Hepatic stellate cell (primary cell): ENCODE measurements around the gene SLC25A44.
"Not testable (repeated sequence)": the region's sequence is repeated elsewhere in the genome, so short reads cannot be mapped to it uniquely, and the experiment has no call there.

Source experiments
- DNase-seq: peaks from one replicate; pipeline ENCODE4 v3.0.0; 2011; ENCODE audit warnings: low spot score

Gene SLC25A44

DNA sequence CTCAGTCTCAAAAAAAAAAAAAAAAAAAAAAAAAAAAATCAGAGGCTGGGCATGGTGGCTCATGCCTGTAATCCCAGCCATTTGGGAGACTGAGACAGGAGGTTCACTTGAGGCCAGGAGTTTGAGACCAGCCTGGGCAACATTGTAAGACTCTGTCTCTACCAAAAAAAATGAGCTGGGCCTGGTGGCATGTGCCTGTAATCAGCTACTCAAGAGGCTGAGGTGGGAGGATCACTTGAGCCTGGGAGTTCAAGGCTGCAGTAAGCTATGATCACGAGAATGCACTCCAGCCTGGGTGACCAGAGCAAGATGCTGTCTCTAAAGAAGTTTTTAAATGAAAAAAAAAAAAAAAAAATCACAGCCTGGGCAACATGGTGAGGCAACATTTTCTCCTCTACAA is 30.2 kb upstream of the SLC25A44 start:
- no peak for DNase-seq

DNA sequence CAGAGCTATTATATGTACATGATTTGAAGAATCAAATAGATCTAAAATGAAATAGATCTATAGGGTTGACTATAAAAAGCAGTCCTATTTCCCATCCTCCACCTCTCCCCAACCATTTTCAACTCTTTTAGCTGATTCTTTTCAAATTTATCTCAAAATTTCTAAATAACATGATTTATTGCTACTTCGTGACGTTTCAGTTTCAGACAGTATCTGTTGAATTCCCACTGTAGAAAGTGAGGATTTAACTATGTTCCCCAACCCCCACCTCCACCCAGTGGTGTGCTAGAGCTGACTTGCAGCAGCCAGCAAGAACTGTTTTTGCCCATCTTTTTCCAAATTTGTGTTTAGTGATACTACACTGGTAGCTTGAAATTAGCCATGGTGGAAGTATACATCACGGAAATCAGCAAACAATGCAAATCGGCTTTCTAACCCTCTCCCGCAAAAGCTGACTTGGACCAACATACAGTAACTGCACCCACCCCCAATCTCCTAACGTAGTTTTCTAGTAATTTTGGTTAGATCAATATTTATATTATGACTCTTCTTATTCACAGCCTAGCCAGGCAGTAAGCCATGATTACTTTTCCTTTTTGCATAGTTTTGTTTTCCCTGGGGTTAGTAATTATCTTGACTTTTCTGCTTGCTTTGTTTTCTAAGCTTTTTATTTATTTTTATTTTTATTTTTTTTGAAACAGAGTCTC is 29.6 kb upstream of the SLC25A44 start:
- DNase-seq: no peak

DNA sequence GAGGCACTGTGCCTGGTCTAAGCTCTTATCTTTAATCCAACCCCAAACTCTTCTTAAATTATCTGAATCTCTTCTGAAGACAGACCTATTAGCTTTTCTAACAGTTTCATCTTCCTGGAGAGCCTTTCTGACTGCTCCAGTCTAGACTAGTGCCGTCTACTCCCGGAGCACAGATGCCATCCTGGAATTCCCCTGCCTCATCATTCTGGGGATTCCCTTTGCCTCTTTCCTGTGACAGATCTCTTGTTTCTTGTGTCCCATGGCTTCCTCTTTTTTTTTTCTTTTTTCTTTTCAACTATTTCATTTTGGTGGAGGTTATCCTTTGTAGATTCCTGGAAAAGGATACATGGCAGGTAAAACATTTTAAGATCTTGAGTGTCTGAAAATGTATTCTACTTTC is 28.8 kb upstream of the SLC25A44 start:
- no peak for DNase-seq

DNA sequence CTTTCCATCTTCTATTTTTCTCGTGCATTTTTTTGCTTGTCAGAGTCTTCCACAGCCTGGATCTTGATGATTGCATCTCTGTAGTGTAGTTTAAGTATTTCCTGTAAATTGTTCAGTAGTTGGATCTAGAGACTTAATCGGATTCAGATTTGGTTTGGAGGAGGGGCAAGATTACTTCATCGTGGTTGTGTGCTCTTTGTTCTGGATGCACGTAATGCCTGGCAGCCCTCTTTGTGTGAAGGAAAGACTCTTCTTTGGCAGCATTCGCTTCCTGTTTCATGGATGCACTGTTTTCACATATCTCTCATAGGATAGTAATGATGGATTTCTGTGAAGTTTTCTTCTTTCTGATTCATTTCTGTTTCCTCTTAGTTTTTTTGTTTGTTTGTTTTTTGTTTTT is 26.4 kb upstream of the SLC25A44 start:
- DNase-seq: no peak

DNA sequence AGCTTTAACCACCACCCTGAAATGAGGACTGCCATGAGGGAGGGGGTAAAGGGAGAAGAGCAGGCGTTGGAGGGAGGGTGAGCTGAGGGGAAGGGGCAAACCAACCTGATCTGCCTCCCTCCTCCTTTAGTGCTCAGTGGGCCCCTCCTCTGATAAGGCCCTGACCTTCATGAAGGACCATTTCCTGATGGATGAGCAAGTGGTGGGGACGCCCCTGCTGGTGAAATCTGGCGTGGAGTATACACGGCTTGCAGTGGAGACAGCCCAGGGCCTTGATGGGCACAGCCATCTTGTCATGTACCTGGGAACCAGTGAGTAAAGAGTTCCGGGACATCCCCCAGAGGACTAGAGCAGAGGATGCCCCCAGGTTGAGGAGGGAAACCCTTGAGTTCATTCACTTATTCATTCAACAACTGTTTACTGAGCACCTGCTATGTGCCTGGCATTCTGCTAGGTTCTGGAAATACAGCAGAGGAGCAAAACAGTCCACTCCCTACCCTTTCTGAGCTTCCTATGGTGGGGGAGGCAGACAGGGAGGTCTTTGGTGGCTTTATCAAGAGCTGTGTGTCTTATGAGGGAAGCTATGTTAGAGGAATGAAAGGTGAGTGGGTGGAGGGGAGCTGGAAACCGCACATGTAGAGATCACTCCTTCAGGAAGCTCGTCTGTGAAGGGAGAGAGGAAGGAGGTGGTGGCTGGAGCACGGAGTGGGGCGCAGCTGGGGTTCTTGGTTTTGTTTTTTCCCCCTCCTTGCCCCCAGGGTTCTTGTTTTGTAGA is 21.0 kb upstream of the SLC25A44 start:
- DNase-seq: no peak

DNA sequence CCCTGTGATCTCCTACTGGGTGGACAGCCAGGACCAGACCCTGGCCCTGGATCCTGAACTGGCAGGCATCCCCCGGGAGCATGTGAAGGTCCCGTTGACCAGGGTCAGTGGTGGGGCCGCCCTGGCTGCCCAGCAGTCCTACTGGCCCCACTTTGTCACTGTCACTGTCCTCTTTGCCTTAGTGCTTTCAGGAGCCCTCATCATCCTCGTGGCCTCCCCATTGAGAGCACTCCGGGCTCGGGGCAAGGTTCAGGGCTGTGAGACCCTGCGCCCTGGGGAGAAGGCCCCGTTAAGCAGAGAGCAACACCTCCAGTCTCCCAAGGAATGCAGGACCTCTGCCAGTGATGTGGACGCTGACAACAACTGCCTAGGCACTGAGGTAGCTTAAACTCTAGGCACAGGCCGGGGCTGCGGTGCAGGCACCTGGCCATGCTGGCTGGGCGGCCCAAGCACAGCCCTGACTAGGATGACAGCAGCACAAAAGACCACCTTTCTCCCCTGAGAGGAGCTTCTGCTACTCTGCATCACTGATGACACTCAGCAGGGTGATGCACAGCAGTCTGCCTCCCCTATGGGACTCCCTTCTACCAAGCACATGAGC is 17.2 kb upstream of the SLC25A44 start:
- no peak for DNase-seq

DNA sequence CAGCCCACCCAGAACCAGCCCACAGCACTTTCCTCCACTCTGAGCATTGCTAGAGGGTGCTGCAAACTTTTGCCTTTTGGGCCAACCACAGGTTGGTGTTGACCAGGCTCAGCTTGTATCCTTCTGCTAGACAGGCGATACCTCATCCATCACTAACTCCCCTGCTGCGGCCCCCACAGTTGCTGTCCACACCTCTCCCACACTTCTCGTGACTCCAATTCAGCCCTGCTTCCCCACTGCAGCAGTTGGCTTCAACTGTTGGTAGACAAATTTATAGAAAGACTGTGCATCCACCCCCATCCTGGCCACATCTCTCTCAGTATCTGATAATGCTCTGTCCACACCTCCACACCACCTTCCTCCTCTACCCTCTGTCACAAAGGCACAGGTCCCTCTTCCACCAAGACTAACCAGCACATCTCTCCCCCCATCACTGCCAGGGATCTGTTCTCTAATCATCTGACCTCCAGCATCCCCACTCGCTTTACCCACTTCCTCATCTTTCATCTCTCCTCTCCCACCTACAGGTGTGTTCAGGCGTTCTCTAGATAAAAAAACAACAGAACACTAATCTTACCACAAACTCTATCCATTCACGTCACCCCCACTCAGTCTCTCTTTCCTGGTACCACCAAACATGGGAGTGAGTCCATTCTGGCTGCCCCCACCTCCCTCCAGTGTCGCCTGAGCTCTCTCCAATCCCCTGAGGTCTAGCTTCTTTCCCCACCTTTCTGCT is 15.8 kb upstream of the SLC25A44 start:
- no peak for DNase-seq

DNA sequence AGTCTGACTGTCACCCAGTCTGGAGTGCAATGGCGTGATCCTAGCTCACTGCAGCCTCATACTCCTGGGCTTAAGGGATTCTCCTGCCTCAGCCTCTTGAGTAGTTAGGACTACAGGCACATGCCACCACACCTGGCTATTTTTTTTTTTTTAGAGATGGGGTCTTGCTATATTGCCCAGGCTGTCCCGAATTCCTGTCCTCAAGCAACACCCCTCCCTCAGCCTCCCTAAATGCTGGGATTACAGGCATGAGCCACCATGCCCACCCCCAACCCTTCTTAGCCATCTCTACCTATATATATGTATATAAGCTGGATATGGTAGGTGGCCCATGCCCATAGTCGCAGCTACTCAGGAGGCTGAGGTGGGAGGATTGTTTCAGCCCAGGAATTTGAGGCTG is 13.4 kb upstream of the SLC25A44 start:
- DNase-seq: no peak

DNA sequence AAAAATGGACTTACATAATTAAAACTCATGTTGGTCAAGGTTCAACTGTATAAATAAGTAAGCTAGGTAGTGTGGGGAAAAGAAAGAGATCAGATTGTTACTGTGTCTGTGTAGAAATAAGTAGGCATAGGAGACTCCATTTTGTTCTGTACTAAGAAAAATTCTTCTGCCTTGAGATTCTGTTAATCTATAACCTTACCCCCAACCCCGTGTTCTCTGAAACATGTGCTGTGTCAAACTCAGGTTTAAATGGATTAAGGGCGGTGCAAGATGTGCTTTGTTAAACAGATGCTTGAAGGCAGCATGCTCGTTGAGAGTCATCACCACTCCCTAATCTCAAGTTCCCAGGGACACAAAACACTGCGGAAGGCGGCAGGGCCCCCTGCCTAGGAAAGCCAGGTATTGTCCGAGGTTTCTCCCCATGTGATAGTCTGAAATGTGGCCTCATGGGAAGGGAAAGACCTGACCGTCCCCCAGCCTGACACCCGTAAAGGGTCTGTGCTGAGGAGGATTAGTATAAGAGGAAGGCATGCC is 12.4 kb upstream of the SLC25A44 start:
- DNase-seq: not testable (repeated sequence)

DNA sequence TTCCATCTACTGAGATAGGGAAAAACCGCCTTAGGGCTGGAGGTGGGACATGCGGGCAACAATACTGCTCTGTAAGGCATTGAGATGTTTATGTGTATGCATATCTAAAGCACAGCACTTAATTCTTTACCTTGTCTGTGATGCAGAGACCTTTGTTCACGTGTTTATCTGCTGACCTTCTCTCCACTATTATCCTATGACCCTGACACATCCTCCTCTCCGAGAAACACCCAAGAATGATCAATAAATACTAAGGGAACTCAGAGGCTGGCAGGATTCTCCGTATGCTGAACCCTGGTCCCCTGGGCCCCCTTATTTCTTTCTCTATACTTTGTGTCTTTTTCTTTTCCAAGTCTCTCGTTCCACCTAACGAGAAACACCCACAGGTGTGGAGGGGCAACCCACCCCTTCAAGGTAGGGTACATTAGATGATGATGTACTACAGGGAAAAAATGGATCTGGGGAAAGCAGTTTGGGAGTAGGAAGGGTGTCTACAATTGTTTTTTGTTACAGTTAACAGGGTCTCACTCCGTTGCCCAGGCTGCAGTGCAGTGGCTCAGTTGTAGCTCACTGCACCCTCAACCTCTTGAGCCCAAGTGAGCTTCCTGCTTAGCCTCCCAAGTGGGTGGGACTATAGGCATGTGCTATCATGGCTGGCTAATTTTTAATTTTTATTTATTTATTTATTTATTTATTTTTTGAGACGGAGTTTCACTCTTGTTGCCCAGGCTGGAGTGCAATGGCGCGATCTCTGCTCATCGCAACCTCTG is 11.7 kb upstream of the SLC25A44 start:
- not testable (repeated sequence) for DNase-seq

DNA sequence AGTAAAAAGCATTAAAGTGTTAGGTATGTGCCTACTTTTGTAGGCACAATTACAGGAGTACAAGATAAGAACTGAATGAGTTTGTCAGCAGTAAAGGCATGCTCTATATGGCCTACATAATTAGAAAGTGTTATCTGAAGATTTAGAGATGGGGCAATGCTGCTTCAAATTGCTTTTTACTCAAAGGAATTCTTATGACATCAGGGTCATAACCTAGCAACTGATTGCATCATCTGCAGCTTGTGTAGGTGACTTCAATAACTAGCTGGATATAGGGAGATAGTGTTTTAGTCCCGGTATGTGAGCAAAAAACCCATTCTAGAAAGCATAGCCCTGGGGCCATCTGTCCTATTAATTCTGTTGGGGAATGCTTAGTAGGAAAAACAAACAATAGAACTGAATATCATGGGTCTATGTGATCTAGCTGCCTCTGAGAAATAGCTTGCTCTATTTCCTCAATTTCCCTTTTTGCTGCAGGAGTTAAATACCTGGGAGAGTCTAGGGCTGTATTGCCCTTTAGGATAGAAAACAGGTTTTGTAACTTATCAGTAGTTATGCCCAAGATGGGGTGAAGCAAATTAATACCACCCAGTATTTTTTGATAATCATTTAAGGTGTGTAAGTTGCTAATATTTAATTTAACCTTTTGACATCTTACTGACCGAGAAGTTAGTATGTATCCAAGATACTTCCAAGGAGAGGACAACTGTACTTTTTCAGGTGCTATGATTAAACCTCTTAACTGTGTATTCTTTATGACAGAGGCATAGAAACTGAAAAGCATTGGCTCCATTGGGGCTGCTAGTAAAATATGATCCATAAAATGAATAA is 7.3 kb upstream of the SLC25A44 start:
- DNase-seq: not testable (repeated sequence)

DNA sequence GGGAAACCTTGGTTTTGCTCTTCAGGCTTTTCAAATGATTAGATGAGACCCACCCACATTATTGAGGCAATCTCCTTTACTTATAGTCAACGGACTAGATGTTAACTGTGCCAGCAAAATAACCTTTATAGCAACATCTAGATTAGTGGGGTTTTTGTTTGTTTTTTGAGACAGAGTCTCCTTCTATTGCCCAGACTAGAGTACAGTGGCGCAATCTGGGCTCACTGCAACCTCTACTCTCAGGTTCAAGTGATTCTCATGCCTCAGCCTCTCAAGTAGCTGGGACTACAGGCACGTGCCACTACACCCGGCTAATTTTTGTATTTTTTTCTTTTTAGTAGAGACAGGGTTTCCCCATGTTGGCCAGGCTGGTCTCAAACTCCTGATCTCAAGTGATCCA is 3.6 kb upstream of the SLC25A44 start:
- not testable (repeated sequence) for DNase-seq

DNA sequence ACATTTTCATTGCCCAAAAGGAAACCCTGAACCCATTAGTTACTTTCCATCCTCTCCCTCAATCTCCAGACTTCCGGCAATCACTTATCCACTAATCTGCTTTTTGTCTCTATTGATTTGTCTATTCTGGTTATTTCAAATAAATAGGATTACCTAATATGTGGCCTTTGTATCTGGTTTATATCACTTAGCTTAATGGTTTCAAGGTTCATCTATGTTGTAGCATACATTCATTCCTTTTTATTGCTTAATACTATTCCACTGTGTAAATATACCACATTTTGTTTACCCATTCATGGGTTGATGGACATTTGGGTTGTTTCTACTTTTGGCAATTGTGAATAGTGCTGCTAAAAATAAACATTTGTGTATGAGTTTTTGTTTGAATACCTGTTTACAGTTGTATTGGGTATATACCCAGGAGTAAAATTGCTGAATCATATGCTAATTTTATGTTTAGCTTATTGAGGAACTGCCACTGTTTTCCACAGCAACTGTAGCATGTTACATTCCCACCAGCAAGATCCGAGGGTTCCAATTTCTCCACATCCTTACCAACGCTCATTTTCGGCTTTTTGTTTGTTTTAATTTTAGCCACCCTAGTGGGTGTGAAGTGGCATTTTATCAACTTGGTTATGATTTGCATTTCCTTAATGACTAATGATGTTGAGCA is 2.5 kb upstream of the SLC25A44 start:
- no peak for DNase-seq

DNA sequence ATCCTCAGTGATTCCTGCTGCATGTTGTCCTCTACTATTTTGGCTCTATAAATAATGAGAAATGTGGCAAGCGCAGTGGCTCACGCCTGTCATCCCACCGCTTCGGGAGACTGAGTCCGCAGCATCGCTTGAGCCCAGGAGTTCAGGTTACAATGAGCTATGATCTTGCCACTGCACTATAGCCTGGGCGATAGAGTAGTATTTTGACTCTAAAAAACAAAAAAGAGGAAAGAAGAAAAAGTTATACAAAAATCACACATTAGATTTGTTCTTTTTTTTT is 756 bp upstream of the SLC25A44 start:
- DNase-seq: no peak

DNA sequence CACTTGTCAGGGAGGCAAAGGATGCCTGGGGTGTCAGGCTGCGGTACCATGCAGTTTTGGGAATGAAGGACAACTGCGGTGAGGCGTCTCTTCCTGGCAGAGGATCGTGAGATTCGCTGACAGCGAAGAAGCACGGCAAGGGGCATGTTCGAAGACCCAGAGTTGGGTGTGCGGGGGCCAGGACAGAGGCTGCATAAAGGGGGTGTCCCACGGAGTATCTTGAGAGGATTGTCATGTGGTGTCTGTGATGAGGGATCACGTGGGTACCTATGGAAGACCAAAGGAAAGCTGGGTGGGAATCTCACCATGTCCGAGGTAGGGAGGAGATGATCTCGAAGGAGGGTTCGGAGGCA is 372 bp downstream of the SLC25A44 start:
- DNase-seq: no peak

DNA sequence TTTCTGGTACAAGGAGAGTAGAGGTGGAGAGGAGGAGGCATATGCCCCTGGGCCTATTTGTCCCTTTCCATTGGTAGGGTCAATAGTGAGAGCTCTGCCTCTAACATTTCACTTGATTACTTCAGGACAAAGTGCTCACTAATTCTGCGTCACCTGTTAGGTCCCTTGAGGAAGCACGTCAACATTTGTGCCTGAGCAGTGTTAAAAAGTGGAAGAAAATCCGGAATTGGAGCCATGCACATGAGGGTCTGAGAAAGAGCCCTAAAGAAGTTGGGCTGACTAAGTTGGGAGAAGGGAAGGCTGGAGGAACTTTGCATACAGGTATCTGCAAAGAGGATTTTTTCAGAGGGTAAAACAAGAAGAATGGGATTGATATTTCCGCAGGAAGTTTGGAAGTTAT is 1.9 kb downstream of the SLC25A44 start:
- DNase-seq: no peak

DNA sequence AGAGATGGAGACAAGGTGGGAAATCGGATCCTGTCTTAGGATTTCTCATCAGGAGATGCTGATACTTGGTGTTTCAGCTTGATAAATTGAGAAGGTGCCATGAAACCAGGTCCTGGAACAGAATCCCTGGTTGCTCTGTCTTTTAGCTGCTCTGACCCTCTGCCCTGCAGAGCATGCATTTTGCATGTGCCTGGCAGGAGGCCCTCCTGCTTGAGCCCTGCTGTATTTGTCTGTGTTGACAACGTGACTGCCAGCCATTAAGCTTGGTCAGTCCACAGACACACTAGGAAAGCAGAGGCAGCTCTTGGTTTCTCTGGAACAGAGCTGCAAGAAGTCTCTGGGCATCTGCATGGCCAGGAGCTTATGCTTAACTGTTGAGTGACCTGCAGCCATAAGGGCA is 2.5 kb downstream of the SLC25A44 start:
- DNase-seq: no peak

DNA sequence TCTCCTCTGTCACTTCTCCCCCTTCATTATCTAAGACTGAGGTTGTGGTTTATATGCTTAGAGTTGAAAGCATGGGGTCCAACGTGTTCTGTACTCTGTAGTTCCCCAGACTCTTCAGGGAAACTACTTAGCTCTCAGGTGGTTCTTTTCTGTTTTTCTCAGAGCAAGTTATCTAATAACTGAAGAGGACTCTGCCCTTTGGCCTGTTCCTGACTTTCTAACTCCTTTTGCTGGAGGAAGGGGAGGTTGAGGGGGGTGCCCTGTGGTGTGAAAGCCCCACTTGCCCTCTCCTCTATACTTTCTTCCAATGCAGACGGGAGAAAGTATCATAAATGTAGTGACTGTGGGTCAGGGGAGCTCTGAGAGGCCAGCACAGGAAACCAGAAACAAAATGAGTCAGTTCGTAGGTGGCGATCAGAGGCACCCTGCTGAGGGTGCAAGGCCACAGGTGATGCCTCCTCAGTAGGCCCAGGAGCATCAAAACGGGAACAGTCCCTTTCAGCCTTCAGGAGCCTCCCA is 5.0 kb downstream of the SLC25A44 start:
- no peak for DNase-seq

DNA sequence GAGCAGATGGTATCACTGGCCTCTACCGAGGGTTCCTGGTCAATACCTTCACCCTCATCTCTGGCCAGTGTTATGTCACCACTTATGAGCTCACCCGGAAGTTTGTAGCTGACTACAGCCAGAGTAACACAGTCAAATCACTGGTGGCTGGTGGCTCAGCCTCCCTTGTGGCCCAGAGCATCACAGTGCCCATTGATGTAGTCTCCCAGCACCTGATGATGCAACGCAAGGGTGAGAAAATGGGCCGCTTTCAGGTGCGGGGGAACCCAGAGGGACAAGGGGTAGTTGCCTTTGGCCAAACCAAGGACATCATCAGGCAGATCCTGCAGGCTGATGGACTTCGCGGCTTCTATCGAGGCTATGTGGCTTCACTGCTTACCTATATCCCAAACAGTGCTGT is 6.1 kb downstream of the SLC25A44 start:
- no peak for DNase-seq

DNA sequence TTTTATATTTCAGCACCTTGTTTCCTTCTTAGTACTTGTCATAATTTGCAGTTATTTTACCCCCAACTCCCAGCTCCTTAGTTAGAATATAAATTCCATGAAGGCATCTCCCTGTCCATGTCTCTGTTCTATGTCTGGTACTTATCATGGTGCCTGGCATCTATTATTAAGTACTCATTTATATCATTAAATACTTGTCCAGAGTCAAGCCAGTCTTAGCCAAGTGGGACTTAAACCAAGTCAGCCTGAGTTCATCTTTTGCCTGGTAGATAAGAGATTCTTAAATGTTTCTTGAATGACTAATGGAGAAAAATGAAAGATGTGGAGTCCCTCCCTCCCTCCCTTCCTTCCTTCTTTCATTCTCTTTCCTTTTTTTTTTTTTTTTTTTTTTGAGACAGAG is 9.4 kb downstream of the SLC25A44 start:
- peak; percentile 72 for DNase-seq
